NAMALWA (cell line): ENCODE data around the gene PTPRF.
"Not testable (repeated sequence)": the region's sequence is repeated elsewhere in the genome, so short reads cannot be mapped to it uniquely, and the experiment has no call there.

Source experiments
- DNase-seq: peaks from one replicate; pipeline ENCODE4 v3.0.0-alpha.2; 2015; ENCODE audit warnings: low spot score

PTPRF gene

DNA sequence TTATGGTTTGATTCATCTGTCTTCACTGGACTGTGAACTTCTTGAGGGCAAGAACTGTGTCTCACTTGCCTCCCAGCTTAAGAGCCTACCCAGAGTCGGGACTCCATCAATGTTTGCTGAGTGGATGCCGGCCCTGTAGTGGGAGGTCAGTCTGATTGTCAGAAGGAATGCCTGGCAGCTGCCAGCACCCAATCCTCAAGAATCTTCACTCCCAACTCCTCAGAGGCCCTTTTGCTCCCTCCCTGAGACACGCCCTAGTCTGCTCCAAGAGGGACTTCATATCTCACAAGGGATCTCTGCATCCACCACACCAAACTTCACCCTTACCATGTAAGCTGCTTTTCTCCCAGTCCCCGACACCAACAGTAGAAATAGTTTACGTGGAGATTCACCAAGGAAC is 104.0 kb downstream of the PTPRF start:
- DNase-seq = no peak

DNA sequence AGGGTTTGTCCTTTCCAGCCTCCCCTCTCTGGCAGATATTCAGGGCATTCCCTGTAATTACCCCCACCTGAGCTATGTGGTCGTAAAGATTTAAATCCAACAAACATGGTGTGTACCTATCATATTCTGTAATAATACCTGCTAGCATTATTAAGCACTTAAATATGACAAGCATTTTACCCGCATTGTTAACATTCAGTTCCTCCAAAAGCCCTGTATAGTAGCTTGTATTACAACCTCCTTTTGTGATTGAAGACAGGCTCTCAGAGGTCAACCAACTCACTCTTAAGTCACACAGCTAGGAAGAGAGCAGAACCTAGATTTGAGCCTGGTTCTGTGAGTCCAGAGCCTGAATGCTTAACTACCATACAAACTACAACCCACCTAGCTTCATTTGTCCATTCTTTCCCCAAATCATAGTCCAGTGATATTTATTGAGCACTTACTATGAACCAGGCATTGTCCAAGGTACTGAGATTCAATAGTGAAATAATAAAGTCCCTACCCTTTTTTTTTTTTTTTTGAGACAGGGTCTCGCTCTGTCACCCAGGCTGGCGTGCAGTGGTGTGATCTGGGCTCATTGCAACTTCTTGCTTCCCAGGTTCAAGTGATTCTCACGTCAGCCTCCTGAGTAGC is 105.4 kb downstream of the PTPRF start:
- no peak for DNase-seq

DNA sequence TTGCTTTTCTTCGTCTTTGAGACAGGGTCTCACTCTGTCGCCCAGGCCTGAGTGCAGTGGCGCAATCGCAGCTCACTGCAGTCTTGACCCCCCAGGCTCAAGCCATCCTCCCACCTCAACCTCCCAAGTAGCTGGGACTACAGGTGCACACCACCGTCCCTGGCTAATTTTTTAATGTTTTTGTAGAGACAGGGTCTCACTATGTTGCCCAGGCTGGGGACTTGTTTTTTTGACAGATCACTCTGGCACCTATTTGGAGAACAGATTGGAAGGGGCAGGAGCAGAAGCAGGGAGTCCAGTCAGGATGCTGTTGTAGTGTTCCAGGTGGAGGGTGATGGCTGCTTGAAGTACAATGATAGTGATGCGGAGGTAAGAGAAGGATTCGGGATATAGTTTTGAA is 106.6 kb downstream of the PTPRF start:
- DNase-seq = no peak

DNA sequence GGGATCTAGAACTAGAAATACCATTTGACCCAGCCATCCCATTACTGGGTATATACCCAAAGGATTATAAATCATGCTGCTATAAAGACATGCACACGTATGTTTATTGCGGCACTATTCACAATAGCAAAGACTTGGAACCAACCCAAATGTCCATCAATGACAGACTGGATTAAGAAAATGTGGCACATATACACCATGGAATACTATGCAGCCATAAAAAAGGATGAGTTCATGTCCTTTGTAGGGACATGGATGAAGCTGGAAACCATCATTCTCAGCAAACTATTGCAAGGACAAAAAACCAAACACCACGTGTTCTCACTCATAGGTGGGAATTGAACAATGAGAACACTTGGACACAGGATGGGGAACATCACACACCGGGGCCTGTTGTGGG is 107.7 kb downstream of the PTPRF start:
- not testable (repeated sequence) for DNase-seq

DNA sequence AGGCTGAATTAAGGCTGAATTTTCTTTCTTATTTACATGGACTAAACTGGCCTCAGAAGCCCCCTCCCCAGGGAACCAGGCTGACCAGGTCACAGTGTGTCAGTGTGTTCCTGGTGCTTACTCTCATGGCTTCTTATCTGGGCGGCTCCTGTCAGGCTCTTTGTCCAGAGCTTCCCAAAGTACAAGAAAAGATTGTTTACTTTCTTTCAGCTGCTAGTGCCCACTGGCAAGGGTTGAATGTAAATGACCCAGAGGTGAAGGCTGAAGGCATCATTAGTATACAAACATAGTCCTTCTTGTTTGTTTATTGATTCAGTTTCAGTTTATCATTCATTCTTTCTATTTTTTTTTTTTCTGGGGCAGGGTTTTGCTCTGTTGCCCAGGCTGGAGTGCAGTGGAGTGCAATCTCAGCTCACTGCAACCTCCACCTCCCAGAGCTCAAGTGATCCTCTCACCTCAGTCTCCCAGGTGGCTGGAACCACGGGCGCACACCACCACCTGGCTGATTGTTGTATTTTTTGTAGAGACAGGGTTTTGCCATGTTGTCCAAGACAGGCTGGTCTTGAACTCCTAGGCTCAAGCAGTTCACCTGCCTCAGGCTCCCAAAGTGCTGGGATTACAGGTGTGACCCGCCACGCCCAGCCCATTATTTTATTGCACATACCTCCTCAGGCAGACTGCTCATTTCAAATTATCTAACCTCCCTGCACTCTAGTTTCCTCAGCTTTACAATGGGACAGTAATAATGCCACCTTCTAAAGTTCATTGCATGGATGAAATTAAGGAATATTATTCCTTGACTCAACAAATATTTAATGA is 109.5 kb downstream of the PTPRF start:
- DNase-seq = no peak

DNA sequence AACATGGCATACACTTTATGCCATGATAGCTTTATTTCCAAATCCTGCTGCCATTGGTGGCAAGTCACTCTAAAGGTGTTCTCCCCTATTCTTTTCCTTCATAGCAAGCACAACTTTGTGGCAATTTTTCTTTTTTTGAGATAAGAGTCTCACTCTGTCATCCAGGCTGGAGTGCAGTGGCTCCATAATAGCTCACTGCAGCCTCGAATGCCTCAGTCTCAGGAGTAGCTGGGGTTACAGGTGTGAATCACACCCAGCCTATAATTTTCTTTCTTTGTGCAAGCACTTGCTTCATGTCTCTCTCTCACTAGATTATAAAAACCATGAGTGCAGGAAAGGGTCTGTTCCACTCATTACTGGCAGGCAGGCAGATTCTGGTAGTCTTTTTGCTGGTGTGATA is 113.9 kb downstream of the PTPRF start:
- DNase-seq = no peak

DNA sequence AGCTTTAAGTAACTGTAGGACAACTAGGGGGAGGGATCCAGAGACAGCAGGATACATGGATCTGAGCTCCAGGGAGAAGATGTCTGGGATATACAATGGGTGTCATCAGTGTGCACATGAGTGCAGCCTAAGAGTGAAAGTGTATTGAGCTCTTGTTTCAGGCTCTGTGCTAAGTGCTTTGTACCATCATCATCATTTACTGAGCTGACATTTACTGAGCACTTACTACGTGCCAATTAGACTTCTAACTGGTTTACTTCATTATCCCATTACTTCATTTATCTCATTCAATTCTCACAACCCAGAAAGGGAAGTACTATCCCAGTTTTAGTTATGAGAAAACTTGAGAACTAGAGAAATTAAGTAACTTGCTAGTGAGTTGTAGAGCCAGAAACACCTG is 114.8 kb downstream of the PTPRF start:
- DNase-seq = no peak

DNA sequence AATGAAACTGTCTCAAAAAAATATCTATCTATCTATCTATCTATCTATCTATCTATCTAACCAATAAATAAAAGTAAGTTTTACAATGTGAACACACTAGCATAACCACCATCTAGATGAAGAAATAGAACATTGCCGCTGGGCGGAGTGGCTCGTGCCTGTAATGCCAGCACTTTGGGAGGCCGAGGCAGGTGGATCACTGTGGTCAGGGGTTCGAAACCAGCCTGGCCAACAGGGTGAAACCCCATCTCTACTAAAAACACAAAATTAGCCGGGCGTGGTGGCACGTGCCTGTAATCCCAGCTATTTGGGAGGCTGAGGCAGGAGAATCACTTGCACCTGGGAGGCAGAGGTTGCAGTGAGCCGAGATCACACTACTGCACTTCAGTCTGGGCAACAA is 116.6 kb downstream of the PTPRF start:
- DNase-seq = not testable (repeated sequence)

DNA sequence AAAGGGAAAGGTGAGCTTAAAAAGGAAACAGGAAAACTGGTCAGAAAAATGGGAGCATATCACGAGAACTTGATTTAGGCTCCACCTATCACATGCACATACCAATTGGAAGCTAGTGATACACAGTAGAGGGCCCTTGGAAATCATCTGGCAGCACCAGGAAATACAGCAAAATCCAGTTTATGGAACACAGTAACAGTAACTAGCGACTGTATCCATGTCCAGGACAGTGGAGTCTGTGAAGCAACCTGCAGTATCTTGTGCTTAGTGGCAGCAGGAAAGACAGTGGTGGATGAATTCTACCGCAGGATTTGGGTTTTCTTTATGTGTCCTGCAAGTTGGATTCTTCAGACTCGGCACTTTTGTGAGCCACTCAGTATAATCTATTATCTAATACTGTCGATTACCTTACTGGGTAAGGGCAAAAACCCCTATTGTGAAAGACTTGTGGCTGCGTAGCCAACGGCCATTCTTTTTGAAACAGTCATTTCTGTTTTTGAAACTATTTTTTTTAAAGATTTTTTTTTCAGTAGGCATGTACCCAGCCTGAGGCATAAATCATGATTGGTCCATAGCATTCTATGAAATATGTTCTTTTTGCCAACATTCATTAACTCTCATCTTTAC is 117.7 kb downstream of the PTPRF start:
- DNase-seq = peak; percentile 15

DNA sequence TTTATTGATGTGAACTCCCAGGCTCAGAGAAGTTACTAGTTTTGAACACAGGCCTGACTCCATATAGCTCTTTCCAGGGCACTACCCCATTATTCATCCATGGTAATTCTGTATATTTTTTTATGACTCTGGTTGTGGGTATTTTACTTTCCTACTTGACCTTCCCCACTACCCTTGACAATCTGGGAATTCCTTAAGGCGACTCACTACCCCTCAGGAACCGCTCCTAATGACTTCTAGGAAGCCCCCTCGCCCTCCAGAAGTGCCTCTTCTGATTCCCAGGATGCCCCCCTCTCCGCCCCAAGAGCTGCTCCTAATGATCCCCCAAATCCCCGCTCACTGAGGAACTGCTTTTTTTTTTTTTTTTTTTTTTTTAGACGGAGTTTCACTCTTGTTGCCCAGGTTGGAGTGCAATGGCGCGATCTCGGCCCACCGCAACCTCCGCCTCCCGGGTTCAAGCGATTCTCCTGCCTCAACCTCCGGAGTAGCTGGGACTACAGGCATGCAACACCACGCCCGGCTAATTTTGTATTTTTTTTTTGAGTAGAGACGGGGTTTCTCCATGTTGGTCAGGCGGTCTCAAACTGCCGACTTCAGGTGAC is 118.3 kb downstream of the PTPRF start:
- no peak for DNase-seq

DNA sequence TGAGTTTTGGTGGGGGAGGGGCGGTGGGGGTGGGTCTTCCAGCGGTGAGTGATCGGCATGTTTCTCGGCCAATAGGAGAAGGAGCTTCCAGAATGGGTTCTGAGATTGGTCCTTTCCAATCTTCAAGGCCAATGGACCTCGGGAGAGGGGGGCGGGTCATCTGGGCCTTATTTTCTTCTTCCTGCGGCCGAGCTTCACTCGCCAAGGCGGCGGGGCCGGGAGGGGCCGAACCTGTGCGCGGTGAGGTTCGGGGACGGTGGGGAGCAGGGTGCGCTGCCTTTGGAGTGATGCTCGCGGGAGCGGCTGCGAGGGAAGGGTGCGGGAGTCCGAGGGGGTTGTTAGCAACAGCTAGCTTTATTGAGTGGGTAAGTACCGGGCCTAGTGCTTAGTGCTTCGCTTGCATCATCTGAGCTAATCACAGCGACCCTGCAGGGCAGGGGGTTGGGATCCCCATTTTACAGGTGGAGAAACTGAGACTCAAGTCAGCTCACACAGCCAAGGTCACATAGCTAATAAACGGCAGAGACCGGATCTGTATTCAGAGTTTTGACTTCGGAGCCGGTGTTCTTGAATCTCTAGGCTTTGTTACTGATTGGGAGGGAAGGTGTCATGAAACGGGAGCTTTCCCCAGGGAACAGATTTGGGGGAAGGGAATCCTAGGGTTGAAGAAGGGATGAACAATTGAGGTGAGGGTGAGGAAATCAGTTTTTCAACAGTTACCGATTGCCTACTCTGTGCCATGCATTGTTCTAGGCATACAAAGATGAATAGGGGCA is 119.8 kb downstream of the PTPRF start:
- DNase-seq = peak; percentile 97

DNA sequence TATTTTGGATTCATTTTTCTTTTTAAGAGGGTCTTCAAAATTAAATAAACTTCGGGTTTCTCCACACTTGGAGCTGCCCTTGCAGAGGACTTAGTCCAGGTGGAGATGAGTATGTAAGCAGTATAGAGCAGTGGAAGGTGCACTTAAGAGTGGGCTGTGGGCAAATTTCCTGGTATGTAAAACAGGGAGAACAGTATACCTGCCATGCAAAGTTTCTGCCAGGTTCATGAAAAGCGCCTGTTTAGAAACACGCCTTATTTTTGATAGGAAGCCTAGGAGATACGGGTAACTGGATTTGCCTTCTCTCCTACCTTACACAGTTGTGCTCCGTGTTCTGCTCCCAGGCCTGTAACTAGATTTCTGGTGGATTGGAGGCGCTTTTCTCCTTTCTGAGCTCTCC is 120.5 kb downstream of the PTPRF start:
- DNase-seq = no peak

DNA sequence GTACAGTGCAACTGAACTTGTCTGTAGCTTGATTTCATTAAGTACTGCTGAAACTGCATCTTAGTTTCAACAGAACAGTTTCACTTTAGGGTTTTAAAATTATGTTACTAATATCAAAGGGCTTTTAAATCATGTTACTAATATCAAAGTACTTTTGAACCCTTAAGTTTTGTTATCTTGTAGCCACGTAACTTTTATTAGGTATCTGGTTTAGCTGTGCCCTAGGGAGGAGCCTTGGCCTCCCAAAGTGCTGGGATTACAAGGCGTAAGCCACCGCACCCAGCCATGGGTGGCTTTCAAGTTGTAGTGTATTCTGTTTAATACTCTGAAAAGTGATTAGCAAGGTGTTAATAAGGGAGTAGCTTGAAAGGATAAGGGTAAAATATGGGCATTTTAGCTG is 121.2 kb downstream of the PTPRF start:
- DNase-seq = no peak

DNA sequence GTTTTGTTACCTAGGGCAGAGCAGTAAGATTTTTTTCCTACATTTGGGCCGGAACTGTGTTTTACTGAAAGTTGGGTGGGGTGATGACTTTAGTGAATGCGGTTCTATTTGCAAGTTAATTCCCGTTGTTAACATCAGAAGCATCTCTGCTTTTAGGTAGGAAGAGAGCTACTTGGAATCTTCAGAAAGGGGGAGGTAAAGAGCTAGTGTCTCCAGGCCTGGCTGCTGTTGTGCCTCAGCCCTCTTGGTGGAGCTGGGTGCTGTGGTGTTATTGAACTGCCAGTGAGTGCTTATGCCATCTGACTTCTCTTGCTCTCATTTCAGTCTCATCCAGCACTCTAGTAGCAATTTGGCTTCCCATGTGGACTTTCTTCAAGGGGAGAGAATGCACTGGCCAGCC is 122.7 kb downstream of the PTPRF start:
- peak; percentile 60 for DNase-seq

DNA sequence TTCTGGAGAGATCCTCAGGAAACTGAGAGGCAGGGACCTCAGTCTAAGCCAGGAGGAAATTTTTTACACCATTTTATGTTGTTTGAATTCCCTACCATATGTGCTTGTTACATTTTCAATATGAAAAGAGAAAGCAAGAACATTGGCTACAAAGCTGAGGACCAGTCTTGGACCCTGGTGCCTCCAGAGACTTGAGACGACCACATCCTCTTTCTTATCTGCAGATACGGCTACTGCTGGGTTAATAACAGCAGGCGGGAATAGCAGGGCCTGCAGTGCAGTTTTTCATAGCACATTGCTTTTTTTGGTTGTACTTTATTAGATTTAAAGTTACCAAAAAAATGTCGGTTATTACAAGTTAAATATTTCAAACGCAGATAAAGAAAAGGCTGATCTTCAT is 123.2 kb downstream of the PTPRF start:
- no peak for DNase-seq

DNA sequence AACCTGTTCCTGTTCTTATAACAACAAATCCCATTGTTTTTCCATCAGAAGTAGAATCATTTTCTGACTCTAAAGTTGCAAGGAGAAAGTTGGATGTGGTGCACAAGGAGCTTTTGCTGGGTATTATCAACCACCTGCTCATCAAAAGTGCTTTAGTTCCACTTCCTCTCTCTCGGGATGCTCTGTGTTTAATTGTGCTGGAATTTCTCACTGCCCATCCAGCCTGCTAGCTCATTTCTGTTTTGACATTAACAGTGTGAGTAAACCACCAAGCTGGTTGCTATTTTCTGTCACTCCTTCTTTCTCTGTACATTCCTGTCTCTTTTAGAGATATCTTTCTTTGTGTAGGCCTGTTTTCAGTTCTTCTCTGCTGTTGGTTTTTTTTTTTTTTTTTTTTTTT is 125.3 kb downstream of the PTPRF start:
- DNase-seq = no peak

DNA sequence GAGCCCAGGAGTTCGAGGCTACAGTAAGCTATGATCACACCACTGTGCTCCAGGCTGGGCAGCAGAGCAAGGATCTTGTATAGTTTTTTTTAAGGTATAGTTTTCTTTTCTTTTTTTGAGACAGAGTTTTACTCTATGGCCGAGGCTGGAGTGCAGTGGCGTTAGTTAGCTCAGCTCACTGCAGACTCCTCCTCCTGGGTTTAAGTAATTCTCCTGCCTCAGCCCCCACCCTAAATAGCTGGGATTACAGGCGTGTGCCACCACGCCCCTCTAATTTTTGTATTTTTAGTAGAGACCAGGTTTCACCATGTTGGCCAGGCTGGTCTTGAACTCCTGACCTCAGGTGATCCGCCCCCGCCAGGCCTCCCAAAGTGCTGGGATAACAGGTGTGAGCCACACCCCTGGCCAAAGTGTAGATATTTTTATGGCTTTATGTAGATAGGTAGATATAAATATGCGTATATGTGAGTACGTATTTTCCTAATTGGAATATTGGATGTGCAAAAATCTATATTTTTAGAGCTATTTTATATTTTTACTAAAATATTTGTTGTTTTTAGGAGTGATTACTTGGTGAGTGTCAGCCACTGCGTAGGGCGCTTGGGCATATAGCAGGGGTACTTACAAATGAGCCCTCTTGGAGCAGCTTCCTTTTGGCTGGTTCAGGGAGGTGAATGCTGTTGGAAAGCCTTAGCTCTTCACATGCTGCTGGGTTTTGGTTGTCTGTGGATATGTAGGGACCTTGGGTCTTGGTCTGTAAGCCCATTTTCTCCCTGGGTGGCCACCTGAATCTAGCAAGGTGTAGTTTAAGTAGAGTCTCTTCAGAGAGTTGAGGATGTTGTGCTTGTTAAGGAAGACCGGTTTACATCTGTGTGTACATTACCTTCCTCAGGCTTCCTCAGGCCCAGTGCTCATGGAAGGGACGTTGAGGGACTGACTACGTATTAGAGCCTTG is 128.8 kb downstream of the PTPRF start:
- no peak for DNase-seq

DNA sequence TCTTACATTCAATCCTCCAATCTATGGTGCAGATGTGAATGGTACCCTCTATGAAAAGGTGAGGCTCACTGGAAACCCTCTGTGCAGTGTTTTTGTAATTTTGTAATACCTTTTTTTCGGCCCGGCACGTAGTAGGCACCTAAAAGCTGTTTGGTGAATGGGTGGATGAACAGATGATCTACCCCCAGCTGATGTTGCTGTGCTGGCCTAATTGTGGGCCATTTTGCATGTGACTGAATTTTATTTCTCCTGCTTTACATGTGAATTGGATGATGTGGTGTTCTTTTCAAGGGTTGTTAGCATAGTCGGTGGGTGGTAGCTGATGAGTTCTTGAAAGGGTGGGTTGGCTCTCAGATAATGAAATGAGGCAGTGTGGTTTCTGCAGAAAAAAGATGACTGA is 129.7 kb downstream of the PTPRF start:
- DNase-seq = no peak

DNA sequence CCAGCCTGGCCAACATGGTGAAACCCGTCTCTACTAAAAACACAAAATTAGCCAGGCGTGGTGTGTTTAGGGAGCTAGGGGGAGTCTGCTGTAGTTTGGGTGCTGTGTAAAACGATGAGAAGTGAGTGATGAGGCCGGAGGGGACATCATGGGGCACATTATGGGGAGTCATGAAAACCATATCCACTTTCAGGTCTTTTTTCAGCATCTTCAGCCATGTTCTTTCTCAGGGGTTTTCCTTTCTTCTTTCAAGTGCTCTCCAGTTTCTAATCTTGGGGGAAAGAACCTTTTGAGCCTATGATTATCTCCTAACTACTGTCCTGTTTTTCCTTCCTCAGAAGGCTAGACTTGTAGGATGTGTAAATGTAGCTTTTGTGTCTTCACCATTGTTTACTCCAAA is 133.7 kb downstream of the PTPRF start:
- DNase-seq = no peak

DNA sequence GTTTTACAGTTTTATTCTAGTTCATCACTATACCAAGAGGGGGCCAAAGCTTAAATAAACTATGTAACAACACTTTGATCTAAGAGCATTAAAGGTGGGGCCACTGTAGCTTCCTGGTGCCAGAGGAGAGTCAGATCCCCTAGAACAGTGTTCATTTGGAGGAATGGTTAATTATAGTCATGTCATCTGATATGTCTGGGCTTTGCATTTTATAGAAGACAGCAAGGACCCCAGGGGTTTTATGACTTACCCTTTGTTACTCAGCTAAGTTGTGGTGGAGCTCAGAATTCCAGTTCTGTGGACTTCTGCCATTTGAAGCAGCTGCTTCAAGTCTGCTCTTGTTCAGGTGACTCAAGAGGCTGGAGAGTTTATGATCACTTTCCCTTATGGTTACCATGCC is 135.9 kb downstream of the PTPRF start:
- DNase-seq = no peak

DNA sequence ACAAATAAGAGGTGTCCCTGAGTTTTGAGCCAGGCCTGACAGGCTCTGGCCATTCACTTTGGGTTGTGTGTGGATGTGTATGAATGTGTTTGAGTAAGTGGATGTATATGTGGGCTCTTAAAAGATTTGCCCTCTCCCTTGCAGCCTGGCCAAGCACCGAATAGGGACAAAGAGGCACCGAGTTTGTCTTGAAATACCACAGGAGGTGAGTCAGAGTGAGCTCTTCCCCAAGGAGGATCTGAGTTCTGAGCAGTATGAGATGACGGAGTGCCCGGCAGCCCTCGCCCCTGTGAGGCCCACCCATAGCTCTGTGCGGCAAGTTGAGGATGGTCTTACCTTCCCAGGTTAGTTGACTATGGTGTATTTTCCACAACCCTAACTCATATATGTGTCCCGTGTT is 138.3 kb downstream of the PTPRF start:
- DNase-seq = no peak
